ENCODE results near the gene HCFC1.

HCFC1 gene

DNA sequence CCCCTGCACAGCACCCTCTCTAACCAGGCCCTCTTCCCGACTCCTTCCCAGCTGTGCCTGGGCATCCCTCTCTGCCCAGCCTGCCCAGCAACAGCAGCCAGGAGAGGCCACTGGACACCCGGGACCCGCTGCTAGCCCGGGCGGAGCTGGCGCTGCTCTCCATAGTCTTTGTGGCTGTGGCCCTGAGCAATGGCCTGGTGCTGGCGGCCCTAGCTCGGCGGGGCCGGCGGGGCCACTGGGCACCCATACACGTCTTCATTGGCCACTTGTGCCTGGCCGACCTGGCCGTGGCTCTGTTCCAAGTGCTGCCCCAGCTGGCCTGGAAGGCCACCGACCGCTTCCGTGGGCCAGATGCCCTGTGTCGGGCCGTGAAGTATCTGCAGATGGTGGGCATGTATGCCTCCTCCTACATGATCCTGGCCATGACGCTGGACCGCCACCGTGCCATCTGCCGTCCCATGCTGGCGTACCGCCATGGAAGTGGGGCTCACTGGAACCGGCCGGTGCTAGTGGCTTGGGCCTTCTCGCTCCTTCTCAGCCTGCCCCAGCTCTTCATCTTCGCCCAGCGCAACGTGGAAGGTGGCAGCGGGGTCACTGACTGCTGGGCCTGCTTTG, 66.0 kb downstream of the HCFC1 start:
- DNase-seq: no peak
- no peaks in the 10 kb centered on the region for H3K27me3 ChIP-seq
- no peak overlapping the region for H3K27ac ChIP-seq
- H3K36me3 ChIP-seq: no peaks in the 10 kb centered on the region
- no peak overlapping the region for H3K4me3 ChIP-seq
- H3K9me3 ChIP-seq: no peaks in the 10 kb centered on the region
- TF ChIP-seq, protein P1, sequence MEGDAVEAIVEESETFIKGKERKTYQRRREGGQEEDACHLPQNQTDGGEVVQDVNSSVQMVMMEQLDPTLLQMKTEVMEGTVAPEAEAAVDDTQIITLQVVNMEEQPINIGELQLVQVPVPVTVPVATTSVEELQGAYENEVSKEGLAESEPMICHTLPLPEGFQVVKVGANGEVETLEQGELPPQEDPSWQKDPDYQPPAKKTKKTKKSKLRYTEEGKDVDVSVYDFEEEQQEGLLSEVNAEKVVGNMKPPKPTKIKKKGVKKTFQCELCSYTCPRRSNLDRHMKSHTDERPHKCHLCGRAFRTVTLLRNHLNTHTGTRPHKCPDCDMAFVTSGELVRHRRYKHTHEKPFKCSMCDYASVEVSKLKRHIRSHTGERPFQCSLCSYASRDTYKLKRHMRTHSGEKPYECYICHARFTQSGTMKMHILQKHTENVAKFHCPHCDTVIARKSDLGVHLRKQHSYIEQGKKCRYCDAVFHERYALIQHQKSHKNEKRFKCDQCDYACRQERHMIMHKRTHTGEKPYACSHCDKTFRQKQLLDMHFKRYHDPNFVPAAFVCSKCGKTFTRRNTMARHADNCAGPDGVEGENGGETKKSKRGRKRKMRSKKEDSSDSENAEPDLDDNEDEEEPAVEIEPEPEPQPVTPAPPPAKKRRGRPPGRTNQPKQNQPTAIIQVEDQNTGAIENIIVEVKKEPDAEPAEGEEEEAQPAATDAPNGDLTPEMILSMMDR (IDR thresholded peaks at IDR 0.05): no peak
- intact Hi-C loops (cut with DNase I; ENCODE audit: low total_unique reads): no loop called here
- peaks cover 0 to 16% (median 0%) of the 10 kb centered on the region in 4 donors for H3K4me1 ChIP-seq

DNA sequence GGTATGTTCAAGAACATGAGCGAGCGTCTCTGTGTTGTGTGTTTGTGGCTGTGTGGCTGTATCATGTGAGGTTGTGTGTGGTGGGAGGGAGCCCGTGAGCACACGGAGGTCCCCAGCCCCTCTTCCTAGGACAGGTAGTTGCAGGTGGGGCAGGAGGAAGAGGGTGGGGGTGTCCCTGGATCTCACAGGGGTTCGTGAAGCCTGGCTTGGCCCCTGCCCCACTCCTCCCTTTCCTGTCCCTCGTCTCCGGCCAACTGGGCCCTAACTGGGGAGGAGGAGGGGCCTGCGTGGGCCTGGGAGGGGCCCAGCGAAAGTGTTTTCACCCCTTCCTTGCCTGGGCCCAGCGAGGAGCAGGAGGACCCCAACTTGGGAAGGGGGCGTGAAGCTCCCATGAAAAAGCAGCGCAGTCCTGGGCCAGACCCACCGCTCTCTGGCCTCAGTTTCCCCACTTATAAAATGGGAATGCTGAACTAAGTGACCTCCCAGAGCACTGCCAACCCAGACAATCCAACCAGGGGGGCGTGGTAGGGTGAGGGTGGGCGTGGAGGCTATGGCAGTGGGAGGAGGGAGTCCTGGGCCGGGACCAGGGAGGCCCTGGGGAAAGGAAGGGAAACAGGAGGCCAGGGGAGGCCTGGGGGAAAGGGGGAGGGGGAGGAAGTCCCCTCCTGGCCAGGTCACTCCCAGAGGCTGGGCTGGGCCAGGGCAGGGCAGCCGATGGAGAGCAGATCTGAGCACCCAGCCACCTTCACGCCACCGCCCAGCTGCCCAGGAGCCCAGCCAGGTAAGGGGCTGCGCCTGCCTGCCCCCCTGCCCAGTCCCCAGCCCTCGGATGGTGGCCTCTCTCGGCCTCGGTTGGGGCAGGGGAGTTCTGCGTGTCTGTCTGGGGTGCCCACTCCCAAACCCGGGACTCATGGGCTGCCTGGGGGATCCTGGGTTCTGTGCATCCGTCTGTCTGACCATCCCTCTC, 67.3 kb downstream of the HCFC1 start, which contains the start of gene AVPR2:
Gene AVPR2 (plus strand): TSS at position 683 of the 967 bp plus-strand sequence. CDS start 473 bp downstream, outside the sequence.
- H3K27ac ChIP-seq: no peak within 1 kb of the TSS
- no peak within 1 kb of the TSS for H3K4me3 ChIP-seq
- H3K36me3 ChIP-seq: no peaks in the 10 kb centered on the region
- no peaks in the 10 kb centered on the region for H3K9me3 ChIP-seq
- intact Hi-C loops (cut with DNase I; ENCODE audit: low total_unique reads): no loop called here
- no peak for DNase-seq
- H3K27me3 ChIP-seq: no peaks in the 10 kb centered on the region
- TF ChIP-seq, protein P1 (IDR thresholded peaks at IDR 0.05): no peak
- H3K4me1 ChIP-seq: peaks cover 0 to 16% (median 0%) of the 10 kb centered on the region in 4 donors

GRCh38 chrX:153903238-153903980, 68.2 kb downstream of the HCFC1 start:
- TF ChIP-seq, protein P1 (IDR thresholded peaks at IDR 0.05): no peak
- Histone ChIP-seq H3K27me3 (no peaks in the 10 kb centered on the region), H3K36me3 (no peaks in the 10 kb centered on the region), H3K9me3 (no peaks in the 10 kb centered on the region), H3K4me1 (peaks cover 0 to 16% (median 0%) of the 10 kb centered on the region in 4 donors), H3K4me3 (no peak overlapping the region), H3K27ac (no peak overlapping the region)
- intact Hi-C loops (cut with DNase I; ENCODE audit: low total_unique reads): no loop called here
- DNase-seq: peak in 1 of 2 donors; percentile 25

- no peak for DNase-seq
- intact Hi-C loops (cut with DNase I; ENCODE audit: low total_unique reads): no loop called here
- Histone ChIP-seq H3K27ac (no peak overlapping the region), H3K27me3 (no peaks in the 10 kb centered on the region), H3K9me3 (no peaks in the 10 kb centered on the region), H3K4me1 (peaks cover 0 to 16% (median 0%) of the 10 kb centered on the region in 4 donors), H3K4me3 (no peak overlapping the region), H3K36me3 (no peaks in the 10 kb centered on the region)
- TF ChIP-seq, protein P1 (IDR thresholded peaks at IDR 0.05): no peak
Observed at GRCh38 chrX:153902385-153902784, 69.2 kb downstream of the HCFC1 start.

DNA sequence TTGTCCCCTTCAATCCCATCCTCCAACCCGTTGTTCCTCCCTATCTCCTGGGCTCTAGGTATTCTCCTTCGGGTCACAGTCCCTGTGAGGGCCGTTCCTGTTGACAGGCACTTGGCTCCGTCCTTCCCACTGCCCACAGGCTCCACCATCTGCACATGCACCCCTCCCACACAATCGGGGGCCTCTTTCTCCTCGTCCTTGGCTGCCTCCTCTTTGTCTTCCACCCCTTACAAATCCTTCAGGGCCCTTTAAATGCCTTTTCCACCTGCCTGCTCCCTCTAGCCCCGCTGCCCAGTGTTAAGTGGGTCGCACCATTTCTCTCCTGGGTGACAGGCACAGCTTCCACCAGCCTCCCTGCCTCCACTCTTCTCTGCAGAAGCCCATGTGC, 69.9 kb downstream of the HCFC1 start:
- no peaks in the 10 kb centered on the region for H3K36me3 ChIP-seq
- H3K27ac ChIP-seq: no peak overlapping the region
- no peaks in the 10 kb centered on the region for H3K9me3 ChIP-seq
- intact Hi-C loops (cut with DNase I; ENCODE audit: low total_unique reads): no loop called here
- no peaks in the 10 kb centered on the region for H3K27me3 ChIP-seq
- no peak for DNase-seq
- TF ChIP-seq, protein P1 (IDR thresholded peaks at IDR 0.05): no peak
- H3K4me1 ChIP-seq: peaks cover 0 to 16% (median 0%) of the 10 kb centered on the region in 4 donors
- no peak overlapping the region for H3K4me3 ChIP-seq

Data from tibial artery (tissue), 4 donors.